A204.1 (cell line): Measurements from ENCODE around the gene FEZF2.

Source experiments
- FAIRE-seq: peaks from 2 replicates; lab custom pipeline; 2012; peaks lifted over from hg19 to GRCh38; lab: Jason Lieb, UNC

Gene FEZF2

DNA sequence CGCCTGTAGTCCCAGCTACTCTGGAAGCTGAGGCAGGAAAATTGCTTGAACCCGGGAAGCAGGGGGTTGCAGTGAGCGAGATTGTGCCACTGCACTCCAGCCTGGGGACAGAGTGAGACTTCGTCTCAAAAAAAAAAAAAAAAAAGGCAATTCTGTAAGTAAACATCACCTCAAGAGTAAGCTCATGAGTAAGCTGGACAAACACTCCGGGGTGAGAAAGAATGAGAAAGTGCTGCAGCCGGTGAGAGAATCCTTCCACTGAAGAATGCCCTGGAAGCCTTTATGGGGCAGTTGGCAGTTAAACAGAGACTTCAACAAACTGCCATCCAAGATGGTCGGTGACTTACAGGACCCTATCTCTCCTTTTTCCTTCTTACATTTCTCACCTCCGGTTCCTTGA is 47.5 kb downstream of the FEZF2 start:
- no peak for FAIRE-seq

DNA sequence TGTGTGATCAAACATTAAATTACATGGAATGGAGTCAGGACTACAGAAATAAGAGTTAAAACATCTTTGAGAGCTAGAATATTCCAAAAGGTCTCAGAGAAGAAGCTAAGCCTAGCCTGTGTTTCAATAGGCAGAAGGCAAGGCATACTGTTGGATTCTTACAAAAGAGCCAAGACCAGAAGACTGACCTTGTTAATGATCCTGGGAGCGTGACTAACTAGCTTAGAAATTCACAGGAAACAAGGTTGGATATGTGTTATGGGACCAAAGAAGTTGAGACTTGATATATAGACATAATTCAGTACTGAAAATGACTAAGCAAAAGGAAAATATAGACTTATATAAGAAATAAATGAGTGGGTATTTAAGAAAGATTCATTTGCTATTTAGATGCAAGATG is 50.1 kb downstream of the FEZF2 start:
- no peak for FAIRE-seq
